Central memory CD4-positive, alpha-beta T cell (primary cell): ENCODE measurements around the gene COL8A1.
"Not testable (repeated sequence)": the region's sequence is repeated elsewhere in the genome, so short reads cannot be mapped to it uniquely, and the experiment has no call there.

Experiments used
- DNase-seq: peaks from one replicate; pipeline ENCODE4 v3.0.0; 2022
- total RNA-seq, 3 experiments: gene quantifications; one replicate each; lab custom pipeline; 2026; lab: John Stamatoyannopoulos, UW

The COL8A1 gene
- total RNA-seq, result 0 reads per million in 3 experiments

GRCh38 chr3:99638167-99638948 is at the start of gene COL8A1:
Gene COL8A1, plus strand, starts transcription at chr3:99638594. Its CDS starts 152,089 bp downstream, at chr3:99790683.
- DNase-seq, result no peak

GRCh38 chr3:99589168-99589567 is 49.2 kb upstream of the COL8A1 start:
- not testable (repeated sequence) for DNase-seq

GRCh38 chr3:99599894-99600293 is 38.5 kb upstream of the COL8A1 start:
- DNase-seq, result no peak

- DNase-seq, result no peak
Observed at GRCh38 chr3:99601515-99601914, 36.9 kb upstream of the COL8A1 start.

- DNase-seq, result no peak
Observed at GRCh38 chr3:99602183-99602582, 36.2 kb upstream of the COL8A1 start.

GRCh38 chr3:99607151-99607550 is 31.2 kb upstream of the COL8A1 start:
- no peak for DNase-seq

GRCh38 chr3:99614768-99615167 is 23.6 kb upstream of the COL8A1 start:
- DNase-seq, result no peak

GRCh38 chr3:99620077-99620767 is 18.2 kb upstream of the COL8A1 start:
- no peak for DNase-seq

- DNase-seq, result no peak
Observed at GRCh38 chr3:99620976-99621375, 17.4 kb upstream of the COL8A1 start.

GRCh38 chr3:99624496-99625236 is 13.7 kb upstream of the COL8A1 start:
- no peak for DNase-seq

- DNase-seq, result no peak
Observed at GRCh38 chr3:99625237-99625622, 13.2 kb upstream of the COL8A1 start.

GRCh38 chr3:99625643-99626416 is 12.6 kb upstream of the COL8A1 start:
- no peak for DNase-seq

GRCh38 chr3:99626417-99626788 is 12.0 kb upstream of the COL8A1 start:
- DNase-seq, result no peak

- DNase-seq, result no peak
Observed at GRCh38 chr3:99627062-99627826, 11.2 kb upstream of the COL8A1 start.

GRCh38 chr3:99630815-99631214 is 7.6 kb upstream of the COL8A1 start:
- DNase-seq, result no peak

GRCh38 chr3:99633887-99634558 is 4.4 kb upstream of the COL8A1 start:
- DNase-seq, result no peak

- no peak for DNase-seq
Observed at GRCh38 chr3:99634881-99635280, 3.5 kb upstream of the COL8A1 start.

GRCh38 chr3:99635348-99635747 is 3.0 kb upstream of the COL8A1 start:
- DNase-seq, result no peak

- no peak for DNase-seq
Observed at GRCh38 chr3:99637016-99637367, 1.4 kb upstream of the COL8A1 start.

- no peak for DNase-seq
Observed at GRCh38 chr3:99637368-99638111, 854 bp upstream of the COL8A1 start.

GRCh38 chr3:99639579-99639978 is 1.2 kb downstream of the COL8A1 start:
- no peak for DNase-seq
